Panc1 (cell line): ENCODE data around the gene GAPDH. TPM values are rescaled to one million over a fixed set of nuclear protein-coding genes. Genes with fewer than 3 reads are reported as not detected.
"Not testable (repeated sequence)": the region's sequence is repeated elsewhere in the genome, so short reads cannot be mapped to it uniquely, and the experiment has no call there.

Experiments
- ATAC-seq: fragments of 200-7000 bp; cut with Tn5 transposase; 2 replicates; pipeline ENCODE4 v1.9.1; 2020; ENCODE audit warnings: mild to moderate bottlenecking, moderate library complexity
- BruUV-seq: library from RNA; stranded (reverse); fragments of 400-500 nt; replicated peaks from 2 replicates; lab custom pipeline; 2021; lab: Mats Ljungman, UMichigan
- CTCF ChIA-PET: fragments of 300-600 bp; sonication (Branson Sonifier 250); formaldehyde crosslinking; loops from one replicate; lab custom pipeline; 2022; ENCODE audit warnings: antibody characterized with exemption; lab: Charles Lee
- POLR2A ChIA-PET: fragments of 300-600 bp; sonication (Branson Sonifier 250); formaldehyde crosslinking; loops from one replicate; lab custom pipeline; 2022; ENCODE audit warnings: antibody characterized with exemption; lab: Charles Lee
- DNase-seq: peaks from one replicate; pipeline ENCODE4 v3.0.0-alpha.2; 2010; ENCODE audit warnings: low read depth, low spot score
- H3K27ac ChIP-seq: 2 replicates; pipeline ENCODE4 v1.5.1; 2011; ENCODE audit warnings: mild to moderate bottlenecking, low read length, inconsistent platforms
- H3K27me3 ChIP-seq: fragments of 200-500 bp; sonication (Bioruptor generic); 2 replicates; pipeline ENCODE4 v1.6.0; 2014; ENCODE audit warnings: low read length, inconsistent platforms; ENCODE audit not compliant: control insufficient read depth, insufficient read depth
- H3K36me3 ChIP-seq: fragments of 200-500 bp; sonication (Bioruptor generic); 2 replicates; pipeline ENCODE4 v1.5.1; 2014; ENCODE audit warnings: inconsistent platforms, mild to moderate bottlenecking, low read length, moderate library complexity; ENCODE audit not compliant: control insufficient read depth, insufficient read depth
- H3K4me1 ChIP-seq: 2 replicates; pipeline ENCODE4 v1.5.1; 2011; ENCODE audit warnings: inconsistent platforms, mild to moderate bottlenecking, low read length, moderate library complexity; ENCODE audit not compliant: control insufficient read depth, insufficient read depth
- H3K4me3 ChIP-seq, 2 experiments: 2 replicates each; pipeline ENCODE4 v1.5.1; 2011 to 2012; ENCODE audit warnings: low read depth in 2 of 2, low read length in 2 of 2, mild to moderate bottlenecking in 2 of 2, inconsistent platforms in 1 of 2, moderate library complexity in 1 of 2
- H3K9me3 ChIP-seq: fragments of 200-500 bp; sonication (Bioruptor generic); 2 replicates; pipeline ENCODE4 v1.5.1; 2014; ENCODE audit warnings: low read depth, mild to moderate bottlenecking, inconsistent platforms, low read length, moderate library complexity; ENCODE audit not compliant: control insufficient read depth, insufficient read depth
- POLR2AphosphoS5 ChIP-seq: IDR thresholded peaks from 2 replicates; pipeline ENCODE4 v1.6.1; 2012; ENCODE audit warnings: mild to moderate bottlenecking, low read depth, low read length, moderate library complexity
- SIN3A ChIP-seq: IDR thresholded peaks from 2 replicates; pipeline ENCODE4 v1.6.1; 2012; ENCODE audit warnings: low read depth, mild to moderate bottlenecking, low read length, moderate library complexity, borderline replicate concordance; ENCODE audit not compliant: insufficient read depth
- TCF7L2 ChIP-seq: IDR thresholded peaks from 2 replicates; pipeline ENCODE4 v1.6.1; 2011; ENCODE audit warnings: mild to moderate bottlenecking, low read depth, low read length, inconsistent platforms
- in situ Hi-C: cut with HindIII; loops from 2 replicates; pipeline ENCODE4 v1.10.0; 2016; ENCODE audit warnings: low sequenced_read_pairs, low pct_unique_long_range_greater_than_20kb
- intact Hi-C: fragments of 100-400 bp; cut with micrococcal nuclease; formaldehyde crosslinking; loops from one replicate; pipeline ENCODE4 v1.10.0; 2022; ENCODE audit not compliant: unreplicated experiment
- total RNA-seq: library from RNA; stranded (reverse); gene quantifications from one replicate; pipeline ENCODE4 v1.2.1, GENCODE V29; 2021; ENCODE audit not compliant: unreplicated experiment
- TF ChIP-seq, protein P1 (sequence below), 2 experiments: IDR thresholded peaks; 2 replicates each; pipeline ENCODE4 v1.6.1; 2011 to 2012; ENCODE audit warnings: low read depth in 2 of 2, control low read depth in 1 of 2, low read length in 1 of 2, mild to moderate bottlenecking in 1 of 2, moderate library complexity in 1 of 2; ENCODE audit not compliant: insufficient read depth in 1 of 2
- TF ChIP-seq, protein P2 (sequence below): fragments of 450-650 bp; IDR thresholded peaks from 2 replicates; pipeline ENCODE4 v1.5.1; 2017; ENCODE audit warnings: mild to moderate bottlenecking

Gene GAPDH
- total RNA-seq, 1 experiment from 2014 or later, result 2,912 TPM

DNA sequence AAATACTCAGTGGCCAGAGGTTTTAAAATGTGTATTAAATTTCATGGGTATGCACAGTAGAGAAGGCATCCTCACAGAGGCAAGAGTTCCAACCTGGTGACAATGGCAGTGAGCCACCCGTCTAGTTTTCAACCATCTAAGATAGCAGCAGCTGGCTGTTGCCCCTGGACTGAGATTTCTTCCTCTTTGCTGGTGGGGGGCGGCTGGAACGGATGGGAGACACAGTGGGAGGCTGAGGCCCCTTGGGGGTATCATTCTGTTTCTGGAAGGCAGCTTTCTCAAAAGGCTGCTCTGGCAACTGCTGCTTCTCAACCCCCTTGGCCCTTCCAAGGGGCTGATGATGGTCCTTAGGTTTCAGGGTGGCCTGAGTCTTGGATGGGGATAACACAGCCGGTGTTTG is 22.5 kb downstream of the GAPDH start:
- H3K9me3 ChIP-seq, result no peaks in the 10 kb centered on the region
- no peak for DNase-seq
- CTCF ChIA-PET, result no interaction called here
- no peaks in the 10 kb centered on the region; the same call in 1 of the 2 replicates for H3K36me3 ChIP-seq
- H3K27ac ChIP-seq, result no peak overlapping the region
- intact Hi-C loops, result no loop called here
- POLR2A ChIA-PET, result no interaction called here
- no peaks in the 10 kb centered on the region for H3K27me3 ChIP-seq
- in situ Hi-C loops, result no loop called here
- H3K4me3 ChIP-seq, result no peak overlapping the region
- no peaks in the 10 kb centered on the region; the same call in 1 of the 2 replicates for H3K4me1 ChIP-seq
- TF ChIP-seq TCF7L2 (no peak), POLR2AphosphoS5 (no peak), SIN3A (no peak)
- TF ChIP-seq, protein P1, sequence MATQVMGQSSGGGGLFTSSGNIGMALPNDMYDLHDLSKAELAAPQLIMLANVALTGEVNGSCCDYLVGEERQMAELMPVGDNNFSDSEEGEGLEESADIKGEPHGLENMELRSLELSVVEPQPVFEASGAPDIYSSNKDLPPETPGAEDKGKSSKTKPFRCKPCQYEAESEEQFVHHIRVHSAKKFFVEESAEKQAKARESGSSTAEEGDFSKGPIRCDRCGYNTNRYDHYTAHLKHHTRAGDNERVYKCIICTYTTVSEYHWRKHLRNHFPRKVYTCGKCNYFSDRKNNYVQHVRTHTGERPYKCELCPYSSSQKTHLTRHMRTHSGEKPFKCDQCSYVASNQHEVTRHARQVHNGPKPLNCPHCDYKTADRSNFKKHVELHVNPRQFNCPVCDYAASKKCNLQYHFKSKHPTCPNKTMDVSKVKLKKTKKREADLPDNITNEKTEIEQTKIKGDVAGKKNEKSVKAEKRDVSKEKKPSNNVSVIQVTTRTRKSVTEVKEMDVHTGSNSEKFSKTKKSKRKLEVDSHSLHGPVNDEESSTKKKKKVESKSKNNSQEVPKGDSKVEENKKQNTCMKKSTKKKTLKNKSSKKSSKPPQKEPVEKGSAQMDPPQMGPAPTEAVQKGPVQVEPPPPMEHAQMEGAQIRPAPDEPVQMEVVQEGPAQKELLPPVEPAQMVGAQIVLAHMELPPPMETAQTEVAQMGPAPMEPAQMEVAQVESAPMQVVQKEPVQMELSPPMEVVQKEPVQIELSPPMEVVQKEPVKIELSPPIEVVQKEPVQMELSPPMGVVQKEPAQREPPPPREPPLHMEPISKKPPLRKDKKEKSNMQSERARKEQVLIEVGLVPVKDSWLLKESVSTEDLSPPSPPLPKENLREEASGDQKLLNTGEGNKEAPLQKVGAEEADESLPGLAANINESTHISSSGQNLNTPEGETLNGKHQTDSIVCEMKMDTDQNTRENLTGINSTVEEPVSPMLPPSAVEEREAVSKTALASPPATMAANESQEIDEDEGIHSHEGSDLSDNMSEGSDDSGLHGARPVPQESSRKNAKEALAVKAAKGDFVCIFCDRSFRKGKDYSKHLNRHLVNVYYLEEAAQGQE (IDR thresholded peaks at IDR 0.05; ENCODE audit: insufficient read depth in 1 of 2, low read depth in 2 of 2, low read length in 1 of 2), result no peak
- TF ChIP-seq, protein P2, sequence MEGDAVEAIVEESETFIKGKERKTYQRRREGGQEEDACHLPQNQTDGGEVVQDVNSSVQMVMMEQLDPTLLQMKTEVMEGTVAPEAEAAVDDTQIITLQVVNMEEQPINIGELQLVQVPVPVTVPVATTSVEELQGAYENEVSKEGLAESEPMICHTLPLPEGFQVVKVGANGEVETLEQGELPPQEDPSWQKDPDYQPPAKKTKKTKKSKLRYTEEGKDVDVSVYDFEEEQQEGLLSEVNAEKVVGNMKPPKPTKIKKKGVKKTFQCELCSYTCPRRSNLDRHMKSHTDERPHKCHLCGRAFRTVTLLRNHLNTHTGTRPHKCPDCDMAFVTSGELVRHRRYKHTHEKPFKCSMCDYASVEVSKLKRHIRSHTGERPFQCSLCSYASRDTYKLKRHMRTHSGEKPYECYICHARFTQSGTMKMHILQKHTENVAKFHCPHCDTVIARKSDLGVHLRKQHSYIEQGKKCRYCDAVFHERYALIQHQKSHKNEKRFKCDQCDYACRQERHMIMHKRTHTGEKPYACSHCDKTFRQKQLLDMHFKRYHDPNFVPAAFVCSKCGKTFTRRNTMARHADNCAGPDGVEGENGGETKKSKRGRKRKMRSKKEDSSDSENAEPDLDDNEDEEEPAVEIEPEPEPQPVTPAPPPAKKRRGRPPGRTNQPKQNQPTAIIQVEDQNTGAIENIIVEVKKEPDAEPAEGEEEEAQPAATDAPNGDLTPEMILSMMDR, result no peak
- BruUV-seq, result no TSS peak
- ATAC-seq, result no peak

DNA sequence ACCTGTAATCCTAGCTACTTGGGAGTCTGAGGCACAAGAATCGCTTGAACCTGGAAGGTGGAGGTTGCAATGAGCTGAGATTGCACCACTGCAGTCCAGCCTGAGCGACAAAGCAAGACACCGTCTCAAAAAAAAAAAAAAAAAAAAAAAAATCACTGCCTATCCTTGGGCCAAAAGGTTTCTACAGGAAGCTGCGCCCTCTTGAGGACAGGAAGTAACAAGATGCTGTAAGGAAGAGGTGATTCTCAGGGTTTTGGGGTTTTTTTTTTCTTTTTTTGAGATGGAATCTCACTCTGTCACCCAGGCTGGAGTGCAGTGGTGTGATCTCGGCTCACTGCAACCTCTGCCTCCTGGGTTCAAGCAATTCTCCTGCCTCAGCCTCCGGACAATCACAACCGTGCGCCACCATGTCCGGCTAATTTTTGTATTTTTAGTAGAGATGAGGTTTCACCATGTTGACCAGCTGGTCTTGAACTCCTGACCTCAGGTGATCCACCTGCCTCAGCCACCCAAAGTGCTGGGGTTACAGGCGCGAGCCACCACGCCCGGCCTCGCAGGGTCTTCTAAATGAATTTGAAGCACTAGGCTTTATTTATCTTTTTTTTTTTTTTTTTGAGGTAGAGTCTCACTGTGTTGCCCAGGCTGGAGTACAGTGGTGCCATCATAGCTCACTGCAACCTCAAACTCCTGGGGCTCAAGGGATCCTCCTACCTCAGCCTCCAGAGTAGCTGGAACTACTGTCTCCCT is 23.9 kb downstream of the GAPDH start:
- H3K36me3 ChIP-seq, BruUV-seq, H3K9me3 ChIP-seq, in situ Hi-C loops, H3K4me3 ChIP-seq, intact Hi-C loops, H3K4me1 ChIP-seq, H3K27me3 ChIP-seq, H3K27ac ChIP-seq, ATAC-seq, DNase-seq: not testable (repeated sequence)
- ChIA-PET POLR2A (interaction anchor here (0.6 to 0.7 kb wide), 2 partner anchors 23 to 24 kb away, joined by 3 to 4 read pairs; partner anchors contain the start of gene GAPDH), CTCF (interaction anchor here (0.6 kb wide), 2 partner anchors 15 to 125 kb away, joined by 3 read pairs; no protein-coding TSS in a partner anchor)
- TF ChIP-seq, protein P2, result peak; percentile 73
